HepG2 (cell line): ENCODE data around the gene MAPKAPK3.

ENCODE experiments used
- CTCF ChIP-seq: sonication (generic); formaldehyde crosslinking; IDR thresholded peaks from 2 replicates; pipeline ENCODE4 v1.5.0; 2020; ENCODE audit warnings: mild to moderate bottlenecking, missing genetic modification reagents, moderate library complexity
- KDM1A ChIP-seq: IDR thresholded peaks from 2 replicates; pipeline ENCODE4 v1.6.1; 2016; ENCODE audit warnings: missing compliant biosample characterization
- MAFK ChIP-seq, 2 experiments: IDR thresholded peaks in 1 of 2; conservative IDR thresholded peaks in 1 of 2; 2 replicates each; pipeline ENCODE4 v1.6.1; 2011; ENCODE audit warnings: improper control_type of control experiment in 2 of 2, low read length in 2 of 2
- MAX ChIP-seq: IDR thresholded peaks from 2 replicates; pipeline ENCODE4 v1.6.1; 2012; ENCODE audit warnings: inconsistent platforms
- MYNN ChIP-seq: sonication (generic); formaldehyde crosslinking; IDR thresholded peaks from 2 replicates; pipeline ENCODE4 v1.4.0; 2020; ENCODE audit warnings: mild to moderate bottlenecking, low read depth, missing genetic modification reagents
- NFE2L2 ChIP-seq: fragments of 150-350 bp; IDR thresholded peaks from 2 replicates; pipeline ENCODE4 v1.6.1; 2014; ENCODE audit warnings: low read length
- PLRG1 ChIP-seq: fragments of 450-650 bp; conservative IDR thresholded peaks from 2 replicates; pipeline ENCODE4 v1.6.1; 2016
- POLR2A ChIP-seq, 2 experiments: IDR thresholded peaks; 2 replicates each; pipeline ENCODE4 v1.6.1; 2011; ENCODE audit warnings: low read depth in 2 of 2, low read length in 2 of 2, mild to moderate bottlenecking in 1 of 2, moderate library complexity in 1 of 2; ENCODE audit not compliant: insufficient read depth in 1 of 2
- POLR2AphosphoS5 ChIP-seq: IDR thresholded peaks from 2 replicates; pipeline ENCODE4 v1.6.1; 2012; ENCODE audit warnings: low read depth, low read length
- SAP130 ChIP-seq: IDR thresholded peaks from 2 replicates; pipeline ENCODE4 v1.6.1; 2016; ENCODE audit warnings: low read depth

GRCh38 chr3:50665081-50665840, 48.3 kb downstream of the MAPKAPK3 start:
- TF ChIP-seq MYNN (CRISPR knock-in tag): no peak
- no peak for TF ChIP-seq POLR2A (IDR thresholded peaks at IDR 0.05; ENCODE audit: insufficient read depth in 1 of 2, low read depth in 2 of 2, low read length in 2 of 2)
- TF ChIP-seq NFE2L2: no peak
- no peak for TF ChIP-seq MAX
- no peak for TF ChIP-seq SAP130
- TF ChIP-seq POLR2AphosphoS5: no peak
- TF ChIP-seq KDM1A: no peak
- no peak for TF ChIP-seq PLRG1
- no peak for TF ChIP-seq MAFK (conservative IDR thresholded peaks at IDR 0.05 in 1 of 2, IDR thresholded peaks at IDR 0.05 in 1 of 2; ENCODE audit: low read length in 2 of 2)
- TF ChIP-seq CTCF (CRISPR knock-in tag): no peak
